ENCODE measurements around the gene CCL28.

Gene CCL28

DNA sequence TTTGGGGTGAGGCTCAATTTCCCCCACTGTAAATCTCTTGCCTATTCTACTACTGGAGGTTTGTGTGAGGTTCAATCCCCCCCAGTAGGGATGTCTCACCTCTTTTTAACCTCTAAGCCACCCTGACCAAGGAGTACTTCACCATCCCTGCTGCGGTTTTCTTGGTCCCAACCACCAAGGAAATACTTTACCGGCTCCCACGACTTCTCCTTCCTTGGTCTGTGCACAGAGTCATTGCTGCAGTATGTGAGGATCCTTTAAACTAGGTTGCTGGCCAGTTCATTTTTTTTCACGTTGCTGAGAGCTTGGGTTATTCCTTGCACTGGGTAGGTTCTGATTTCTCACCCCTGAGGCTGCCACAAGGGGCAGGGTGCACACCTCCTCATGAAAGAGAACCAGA, 76.5 kb downstream of the CCL28 start:
- TF ChIP-seq, protein P1, sequence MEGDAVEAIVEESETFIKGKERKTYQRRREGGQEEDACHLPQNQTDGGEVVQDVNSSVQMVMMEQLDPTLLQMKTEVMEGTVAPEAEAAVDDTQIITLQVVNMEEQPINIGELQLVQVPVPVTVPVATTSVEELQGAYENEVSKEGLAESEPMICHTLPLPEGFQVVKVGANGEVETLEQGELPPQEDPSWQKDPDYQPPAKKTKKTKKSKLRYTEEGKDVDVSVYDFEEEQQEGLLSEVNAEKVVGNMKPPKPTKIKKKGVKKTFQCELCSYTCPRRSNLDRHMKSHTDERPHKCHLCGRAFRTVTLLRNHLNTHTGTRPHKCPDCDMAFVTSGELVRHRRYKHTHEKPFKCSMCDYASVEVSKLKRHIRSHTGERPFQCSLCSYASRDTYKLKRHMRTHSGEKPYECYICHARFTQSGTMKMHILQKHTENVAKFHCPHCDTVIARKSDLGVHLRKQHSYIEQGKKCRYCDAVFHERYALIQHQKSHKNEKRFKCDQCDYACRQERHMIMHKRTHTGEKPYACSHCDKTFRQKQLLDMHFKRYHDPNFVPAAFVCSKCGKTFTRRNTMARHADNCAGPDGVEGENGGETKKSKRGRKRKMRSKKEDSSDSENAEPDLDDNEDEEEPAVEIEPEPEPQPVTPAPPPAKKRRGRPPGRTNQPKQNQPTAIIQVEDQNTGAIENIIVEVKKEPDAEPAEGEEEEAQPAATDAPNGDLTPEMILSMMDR (conservative IDR thresholded peaks at IDR 0.05), result no peak
- no peak for TF ChIP-seq ZFX (IDR thresholded peaks at IDR 0.05)
- H3K27ac ChIP-seq, result no peak overlapping the region

DNA sequence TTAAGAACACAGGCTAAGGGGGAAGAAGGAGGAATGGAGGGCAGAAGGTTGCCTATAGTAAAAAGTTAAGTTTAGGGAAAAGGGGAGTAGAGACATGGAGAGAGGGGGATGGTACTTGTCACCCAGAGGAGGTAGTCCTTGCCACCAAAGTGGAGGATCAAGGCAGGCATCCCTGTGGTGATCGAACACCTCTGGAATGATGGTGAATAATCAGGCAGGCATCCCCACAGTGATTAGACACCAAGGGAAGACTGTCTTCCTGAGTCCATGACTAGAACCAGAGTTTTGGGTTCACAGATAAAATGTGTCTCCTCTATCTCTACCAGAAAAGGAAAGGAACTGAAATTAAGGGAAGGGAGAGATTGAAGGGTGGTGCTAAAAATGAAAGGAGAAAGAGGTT, 79.8 kb downstream of the CCL28 start:
- TF ChIP-seq, protein P1 (conservative IDR thresholded peaks at IDR 0.05), result no peak
- TF ChIP-seq ZFX (IDR thresholded peaks at IDR 0.05), result no peak
- no peak overlapping the region for H3K27ac ChIP-seq
